GM21515 (cell line): ENCODE data around the gene MECP2.
A peak's percentile ranks its signal among the peaks of the same experiment; 100 is the strongest.
"Not testable (repeated sequence)": the region's sequence is repeated elsewhere in the genome, so short reads cannot be mapped to it uniquely, and the experiment has no call there.

Experiments used
- ATAC-seq: cut with Tn5 transposase; IDR thresholded peaks from one replicate; pipeline ENCODE4 v1.9.1; 2021; ENCODE audit not compliant: unreplicated experiment

MECP2 gene

DNA sequence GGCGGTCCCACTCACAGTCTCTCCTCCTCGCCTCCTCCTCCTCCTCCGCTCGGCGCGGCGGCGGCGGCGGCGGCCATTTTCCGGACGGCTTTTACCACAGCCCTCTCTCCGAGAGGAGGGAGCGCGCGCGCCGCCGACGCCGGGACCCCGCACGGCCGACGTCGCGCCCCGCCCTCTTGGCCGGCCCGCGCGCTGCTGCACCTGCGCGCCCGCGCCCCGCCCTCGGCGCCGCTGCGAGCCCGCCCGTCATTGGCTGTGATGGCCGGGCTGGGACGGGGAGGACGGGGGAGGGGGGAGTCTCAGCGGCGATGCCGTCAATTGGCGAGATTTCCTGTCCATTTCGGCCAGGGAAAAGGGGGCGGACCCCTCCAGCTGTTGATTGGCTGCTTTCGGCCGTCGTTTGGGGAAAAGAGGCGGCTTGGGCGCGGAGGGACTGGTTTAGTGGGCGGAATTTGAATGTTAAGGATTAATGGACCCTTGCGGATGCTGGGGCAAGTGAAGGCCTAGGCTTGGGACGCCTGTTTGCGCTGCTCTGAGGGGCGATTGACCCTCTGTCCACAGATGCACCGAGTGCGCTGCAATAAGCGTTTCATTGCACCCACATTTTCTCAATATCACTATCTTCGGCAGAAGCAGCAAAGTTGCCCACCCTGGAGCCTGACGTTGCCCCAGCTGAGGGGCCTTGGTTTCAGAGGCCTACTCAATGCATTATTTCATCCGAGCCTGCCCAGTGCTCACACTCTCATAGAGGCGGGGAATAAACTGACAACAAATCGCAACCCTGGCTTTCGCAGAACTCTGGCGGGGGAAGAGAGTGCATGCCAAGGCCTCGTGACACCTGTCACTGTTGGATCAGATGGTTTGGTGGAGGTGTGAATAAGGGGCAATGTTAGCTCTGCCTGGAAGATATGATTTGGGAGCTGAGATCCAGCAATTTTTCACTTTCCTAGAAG is at the start of gene MECP2:
Gene MECP2, minus strand, starts transcription at position 129 of the 953 bp plus-strand sequence.
- ATAC-seq: peak; percentile 90

DNA sequence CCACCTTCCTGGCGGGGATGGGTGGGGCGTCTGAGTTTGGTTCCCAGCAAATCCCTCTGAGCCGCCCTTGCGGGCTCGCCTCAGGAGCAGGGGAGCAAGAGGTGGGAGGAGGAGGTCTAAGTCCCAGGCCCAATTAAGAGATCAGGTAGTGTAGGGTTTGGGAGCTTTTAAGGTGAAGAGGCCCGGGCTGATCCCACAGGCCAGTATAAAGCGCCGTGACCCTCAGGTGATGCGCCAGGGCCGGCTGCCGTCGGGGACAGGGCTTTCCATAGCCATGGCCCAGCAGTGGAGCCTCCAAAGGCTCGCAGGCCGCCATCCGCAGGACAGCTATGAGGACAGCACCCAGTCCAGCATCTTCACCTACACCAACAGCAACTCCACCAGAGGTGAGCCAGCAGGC is 46.5 kb upstream of the MECP2 start, which contains the start of gene OPN1LW:
Gene OPN1LW, plus strand, starts transcription at position 234 of the 400 bp plus-strand sequence. Its CDS starts 41 bp downstream, at position 275.
- ATAC-seq: not testable (repeated sequence)

DNA sequence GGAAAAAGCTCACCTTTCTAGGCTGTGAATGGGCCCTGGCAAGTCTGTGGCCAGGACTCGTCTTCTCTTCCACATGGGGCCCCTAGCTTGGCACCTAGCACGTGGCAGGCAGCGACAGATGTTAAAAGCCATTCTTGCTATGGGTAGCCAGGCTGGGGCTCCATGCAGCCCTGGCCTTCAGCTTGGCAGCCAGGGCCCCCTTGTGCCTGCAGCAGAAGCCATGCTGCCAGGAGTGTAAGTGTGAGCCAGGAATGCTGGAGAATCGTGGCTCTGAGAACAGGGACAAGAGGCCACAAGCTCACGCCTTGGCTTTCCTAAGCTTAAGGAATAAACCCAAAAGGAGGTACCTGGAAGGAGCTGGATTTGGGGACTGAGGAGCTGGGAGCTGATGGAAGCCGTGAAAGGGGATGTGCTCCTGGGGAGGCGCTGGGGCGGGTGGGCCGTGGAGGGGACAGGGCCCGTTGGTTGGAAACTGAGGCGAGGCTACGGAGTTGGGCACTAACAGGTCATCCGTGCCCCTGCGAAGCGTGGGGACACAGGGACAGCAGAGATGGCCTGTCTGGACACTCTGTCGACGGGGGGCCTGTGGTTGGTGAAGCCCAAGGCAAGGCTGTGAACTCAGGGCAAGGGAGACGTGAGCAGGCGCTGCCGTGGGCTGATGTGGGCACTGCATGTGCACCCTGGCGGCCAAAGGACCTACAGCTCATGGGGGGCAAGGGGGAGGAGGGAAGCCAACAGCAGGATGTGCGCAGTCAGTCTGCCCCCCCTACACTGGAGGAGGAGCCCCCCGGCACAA is 45.6 kb upstream of the MECP2 start:
- no peak for ATAC-seq

DNA sequence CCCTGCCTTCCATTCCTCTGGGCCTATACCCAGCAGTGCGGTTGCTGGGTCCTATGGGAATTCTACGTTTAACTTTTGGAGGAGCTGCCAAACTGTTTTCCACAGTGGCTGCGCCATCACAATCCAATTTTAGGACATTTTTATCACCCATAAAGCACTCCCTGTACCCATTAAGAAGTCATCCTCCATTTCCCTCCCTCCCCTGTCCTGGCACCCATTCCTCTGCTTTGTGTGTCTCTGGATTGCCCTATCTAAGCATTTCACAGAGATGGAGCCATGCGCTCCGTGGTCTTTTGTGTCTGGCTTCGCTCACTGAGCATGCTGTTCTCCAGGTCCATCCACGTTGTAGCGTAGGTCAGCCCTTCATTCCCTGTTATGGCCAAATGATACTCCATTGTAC is 44.9 kb upstream of the MECP2 start:
- ATAC-seq: no peak

DNA sequence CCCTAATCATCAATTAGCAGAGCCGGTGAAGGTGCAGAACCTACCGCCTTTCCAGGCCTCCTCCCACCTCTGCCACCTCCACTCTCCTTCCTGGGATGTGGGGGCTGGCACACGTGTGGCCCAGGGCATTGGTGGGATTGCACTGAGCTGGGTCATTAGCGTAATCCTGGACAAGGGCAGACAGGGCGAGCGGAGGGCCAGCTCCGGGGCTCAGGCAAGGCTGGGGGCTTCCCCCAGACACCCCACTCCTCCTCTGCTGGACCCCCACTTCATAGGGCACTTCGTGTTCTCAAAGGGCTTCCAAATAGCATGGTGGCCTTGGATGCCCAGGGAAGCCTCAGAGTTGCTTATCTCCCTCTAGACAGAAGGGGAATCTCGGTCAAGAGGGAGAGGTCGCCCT is 43.2 kb upstream of the MECP2 start:
- ATAC-seq: no peak

DNA sequence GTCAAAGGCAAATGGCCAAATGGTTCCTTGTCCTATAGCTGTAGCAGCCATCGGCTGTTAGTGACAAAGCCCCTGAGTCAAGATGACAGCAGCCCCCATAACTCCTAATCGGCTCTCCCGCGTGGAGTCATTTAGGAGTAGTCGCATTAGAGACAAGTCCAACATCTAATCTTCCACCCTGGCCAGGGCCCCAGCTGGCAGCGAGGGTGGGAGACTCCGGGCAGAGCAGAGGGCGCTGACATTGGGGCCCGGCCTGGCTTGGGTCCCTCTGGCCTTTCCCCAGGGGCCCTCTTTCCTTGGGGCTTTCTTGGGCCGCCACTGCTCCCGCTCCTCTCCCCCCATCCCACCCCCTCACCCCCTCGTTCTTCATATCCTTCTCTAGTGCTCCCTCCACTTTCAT is 42.7 kb upstream of the MECP2 start:
- ATAC-seq: no peak

DNA sequence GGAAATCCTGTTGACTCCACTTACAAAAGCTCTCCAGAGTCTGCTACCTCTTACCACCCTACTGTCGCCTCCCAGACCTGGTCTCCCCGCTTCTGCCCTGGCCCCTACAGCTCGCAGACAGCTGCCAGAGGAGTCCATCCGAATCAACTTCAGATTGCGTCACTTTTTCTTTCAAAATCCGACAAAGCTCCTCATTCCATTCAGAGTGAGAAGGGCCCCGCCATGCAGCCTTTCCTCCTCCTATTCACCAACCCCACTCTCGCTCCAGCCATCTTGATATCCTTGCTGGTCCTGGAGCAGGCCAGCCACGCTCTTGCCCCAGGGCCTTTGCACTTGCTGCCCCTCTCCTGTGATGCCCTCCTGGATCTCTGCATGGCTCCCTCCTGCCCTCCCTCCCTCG is 41.3 kb upstream of the MECP2 start:
- no peak for ATAC-seq

DNA sequence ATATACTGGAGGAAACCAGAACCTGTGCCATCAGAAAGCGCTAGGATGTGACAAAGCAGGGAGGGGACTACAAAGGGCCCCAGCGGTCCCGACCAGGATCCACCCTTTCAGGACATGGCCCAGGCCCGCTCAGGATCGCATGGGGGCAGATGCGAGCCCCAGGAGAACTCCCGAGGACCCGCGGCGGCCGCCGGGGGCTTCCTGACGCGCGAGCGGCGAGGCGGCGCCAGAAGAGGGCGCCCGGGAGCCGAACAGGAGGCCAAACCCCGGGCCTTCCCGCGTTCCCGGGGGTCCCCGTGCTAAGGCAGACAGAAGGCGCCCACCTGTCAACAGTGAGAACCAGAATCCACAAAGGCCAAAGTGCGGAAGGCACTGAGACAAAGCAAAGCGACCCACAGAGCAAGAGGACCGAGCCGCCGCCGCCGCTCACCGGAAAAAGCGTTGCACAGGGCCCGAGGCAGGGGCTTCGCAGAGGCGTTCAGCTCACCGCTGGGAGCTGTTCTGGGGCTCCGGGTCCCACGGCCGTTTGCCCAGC is 39.2 kb upstream of the MECP2 start:
- no peak for ATAC-seq

DNA sequence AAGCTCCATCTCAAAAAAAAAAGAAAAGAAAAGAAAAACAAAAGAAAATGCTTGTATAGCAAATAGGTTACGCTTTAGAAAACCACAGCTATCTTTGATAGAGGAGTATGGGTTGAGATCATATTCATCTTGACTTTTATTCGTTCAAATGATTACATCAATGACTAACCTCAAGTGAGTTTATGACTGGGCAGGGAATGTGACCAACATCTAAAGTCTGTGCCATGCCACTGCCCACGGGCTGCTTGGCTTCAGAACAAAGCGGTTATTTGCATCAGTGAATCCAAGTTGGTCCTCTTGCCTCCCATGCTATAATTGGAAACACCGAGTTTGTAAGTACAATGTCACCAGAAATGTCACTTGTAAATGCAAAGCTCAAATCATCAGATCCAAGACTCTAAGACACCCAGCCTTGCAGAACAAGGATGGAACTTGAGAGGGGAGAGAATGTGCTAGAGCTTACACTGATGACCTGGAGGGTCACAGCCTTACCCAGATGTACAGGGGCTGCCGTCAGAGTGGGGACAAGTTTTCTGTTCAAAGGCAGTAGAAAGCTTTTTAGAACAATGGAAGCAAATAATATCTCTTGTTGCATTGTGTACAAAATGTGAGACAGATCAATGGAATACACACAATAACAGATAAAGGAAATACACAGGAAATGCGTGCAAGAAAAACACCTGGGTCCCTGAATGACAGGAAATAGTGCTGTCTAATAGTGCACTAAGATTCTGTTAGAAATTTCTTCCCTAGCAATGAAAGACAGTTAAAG is 38.1 kb upstream of the MECP2 start:
- ATAC-seq: no peak

DNA sequence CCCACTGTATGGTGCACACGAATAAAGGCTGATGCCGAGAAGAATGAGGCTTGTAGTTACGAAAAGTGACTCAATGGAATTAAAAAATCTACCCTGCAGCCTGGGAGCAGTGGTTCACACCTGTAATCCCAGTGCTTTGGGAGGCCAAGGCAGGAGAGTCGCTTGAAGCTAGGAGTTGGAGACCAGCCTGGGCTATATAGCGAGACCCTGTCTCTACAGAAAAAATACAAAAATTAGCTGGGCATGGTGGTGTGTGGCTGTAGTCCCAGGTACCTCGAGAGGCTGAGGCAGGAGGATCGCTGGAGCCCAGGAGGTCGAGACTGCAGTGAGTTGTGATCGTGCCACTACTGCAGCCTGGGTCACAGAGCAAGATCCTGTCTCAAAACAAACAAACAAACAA is 34.8 kb upstream of the MECP2 start:
- no peak for ATAC-seq

DNA sequence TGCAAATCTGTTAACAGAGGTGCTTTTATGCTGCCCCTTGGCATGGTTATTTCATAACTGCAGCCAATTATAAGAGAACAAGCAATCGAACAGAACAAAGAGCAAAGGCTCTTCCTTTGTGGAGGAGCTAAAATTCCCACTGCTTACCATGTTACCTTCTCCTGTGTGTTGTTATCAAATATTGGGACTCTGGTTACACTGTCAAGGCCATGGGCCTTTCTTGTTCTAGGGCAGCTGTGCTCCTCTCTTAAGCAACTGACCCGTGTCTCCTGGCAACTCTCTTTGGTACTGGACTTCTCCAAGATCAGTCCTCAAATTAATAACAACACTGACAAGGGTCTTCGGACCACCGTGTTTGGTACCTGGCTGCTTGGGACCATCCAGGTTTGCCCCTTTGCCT is 34.4 kb upstream of the MECP2 start:
- ATAC-seq: no peak

DNA sequence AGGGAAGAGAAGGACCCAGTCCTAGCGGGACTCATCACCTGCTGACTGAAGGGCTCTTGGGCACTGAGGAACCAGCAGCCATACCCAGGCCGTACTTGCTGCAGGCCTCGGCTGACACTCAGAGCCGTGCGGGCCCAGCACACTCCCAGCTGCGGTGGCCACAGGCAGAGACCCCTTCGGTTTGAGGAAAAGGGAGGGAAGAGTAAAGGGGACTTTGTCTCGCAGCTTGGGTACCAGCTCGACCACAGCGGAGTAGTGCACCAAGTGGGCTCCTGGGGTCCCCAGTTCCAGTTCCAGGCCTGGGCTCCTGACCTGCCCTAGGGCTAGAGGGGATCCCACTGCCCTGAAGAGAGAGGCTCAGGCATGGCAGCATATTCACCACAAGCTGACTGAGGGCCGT is 28.6 kb upstream of the MECP2 start:
- no peak for ATAC-seq

DNA sequence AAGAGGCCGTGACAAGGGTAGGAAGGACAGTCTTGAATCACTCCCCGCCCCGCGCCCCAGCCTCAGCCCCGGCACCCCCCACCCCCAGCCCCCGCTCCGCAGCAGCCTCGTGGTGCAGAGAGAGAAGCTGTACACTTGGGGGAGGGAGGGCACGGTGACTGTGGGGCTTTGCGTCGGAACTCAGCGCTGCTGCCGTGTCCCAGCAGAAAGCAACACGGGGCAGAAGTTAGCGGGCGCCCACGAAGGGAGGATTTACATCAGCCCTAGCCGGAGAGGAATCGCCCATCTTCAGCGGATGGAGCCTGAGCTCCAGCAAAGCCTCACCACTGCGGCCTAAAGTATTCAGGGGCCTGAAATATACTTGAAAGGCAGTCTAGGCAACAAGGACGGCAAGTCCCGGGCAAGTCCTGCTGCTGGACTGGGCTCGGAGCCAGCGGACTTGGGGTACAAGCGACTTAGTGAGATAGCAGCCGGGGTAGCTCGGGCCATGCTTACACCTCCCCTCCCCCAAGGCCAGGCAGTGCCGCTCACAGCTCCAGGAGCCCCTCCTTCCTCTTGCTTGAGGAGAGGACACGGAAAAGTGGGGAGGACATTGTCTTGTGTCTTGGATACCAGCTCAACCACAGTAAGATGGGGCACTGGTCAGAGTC is 28.0 kb upstream of the MECP2 start:
- ATAC-seq: no peak

DNA sequence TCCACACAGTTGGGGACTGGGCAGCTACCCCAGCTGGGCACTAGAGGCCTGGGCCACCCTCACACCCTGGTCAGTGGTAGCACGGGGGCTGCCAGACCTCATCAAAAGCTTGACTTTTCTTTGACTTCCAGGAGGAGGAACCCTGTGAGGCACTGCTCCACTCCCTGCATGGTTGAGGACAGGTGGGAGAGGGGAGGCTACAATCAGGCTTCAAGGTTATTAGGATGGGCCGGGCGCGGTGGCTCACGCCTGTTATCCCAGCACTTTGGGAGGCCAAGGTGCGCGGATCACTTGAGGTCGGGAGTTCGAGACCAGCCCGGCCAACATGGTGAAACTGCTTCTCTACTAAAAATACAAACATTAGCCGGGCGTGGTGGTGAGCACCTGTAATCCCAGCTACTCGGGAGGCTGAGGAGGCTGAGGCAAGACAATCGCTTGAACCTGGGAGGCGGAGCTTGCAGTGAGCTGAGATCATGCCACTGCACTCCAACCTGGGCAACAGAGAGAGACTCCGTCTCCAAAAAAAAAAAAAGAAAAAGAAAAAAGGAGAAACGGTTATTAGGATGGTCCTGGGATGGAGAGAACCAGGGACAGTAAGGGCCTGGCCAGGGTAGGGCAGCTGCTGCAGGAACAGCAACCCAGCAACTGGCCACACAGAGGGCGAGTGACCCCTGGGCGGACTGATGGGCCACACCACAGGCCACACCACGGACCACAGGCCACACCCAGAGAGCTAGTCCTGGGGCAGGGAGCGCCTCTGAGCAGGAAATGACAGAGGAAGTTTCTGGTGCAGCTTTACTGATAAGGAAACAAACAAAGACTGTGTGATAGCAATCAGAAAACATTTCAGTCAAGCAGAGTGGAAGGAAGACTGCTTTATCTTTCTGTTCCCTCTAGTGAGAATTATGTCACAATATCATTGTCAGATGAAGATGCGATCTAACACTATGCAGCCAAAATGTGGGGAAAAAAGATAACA is 26.0 kb upstream of the MECP2 start:
- no peak for ATAC-seq

DNA sequence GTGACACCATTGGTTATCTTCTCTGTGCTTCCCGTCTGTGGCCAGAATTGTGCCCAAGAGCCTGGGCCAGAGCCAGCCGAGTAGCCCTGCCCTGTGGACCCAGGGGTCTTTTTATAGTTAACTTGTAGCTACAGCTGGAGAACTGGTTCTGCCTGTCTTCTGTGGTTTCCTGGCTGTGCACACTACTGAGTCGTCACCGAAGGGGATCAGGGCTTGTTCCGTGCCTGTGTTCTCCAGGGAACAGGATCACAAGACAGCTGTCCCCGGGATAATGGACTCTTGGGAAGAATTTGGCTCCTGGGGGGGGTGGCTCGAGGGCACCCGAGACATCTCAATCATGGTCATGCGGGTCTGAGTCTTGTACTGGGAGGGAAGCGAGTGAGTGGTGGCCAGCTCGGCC is 24.4 kb upstream of the MECP2 start:
- ATAC-seq: no peak

DNA sequence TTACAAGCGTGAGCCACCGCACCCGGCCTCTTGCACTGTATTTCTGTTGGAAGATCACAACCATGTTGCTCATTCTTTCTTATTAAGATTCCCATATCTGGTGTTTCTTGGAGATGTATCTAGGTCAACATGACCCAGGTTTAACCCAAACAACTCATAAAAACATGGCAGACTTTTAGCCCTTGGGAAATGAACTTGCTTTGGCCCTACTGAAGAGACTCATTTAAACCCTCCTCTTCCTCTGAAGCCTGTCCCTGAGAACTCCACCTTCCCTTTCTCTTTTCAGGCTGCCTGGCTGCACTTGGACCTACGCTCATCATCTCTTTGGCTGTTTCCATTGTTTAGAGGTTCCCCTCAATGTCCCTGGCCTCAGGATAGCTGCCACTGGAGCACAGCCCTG is 23.7 kb upstream of the MECP2 start:
- no peak for ATAC-seq

DNA sequence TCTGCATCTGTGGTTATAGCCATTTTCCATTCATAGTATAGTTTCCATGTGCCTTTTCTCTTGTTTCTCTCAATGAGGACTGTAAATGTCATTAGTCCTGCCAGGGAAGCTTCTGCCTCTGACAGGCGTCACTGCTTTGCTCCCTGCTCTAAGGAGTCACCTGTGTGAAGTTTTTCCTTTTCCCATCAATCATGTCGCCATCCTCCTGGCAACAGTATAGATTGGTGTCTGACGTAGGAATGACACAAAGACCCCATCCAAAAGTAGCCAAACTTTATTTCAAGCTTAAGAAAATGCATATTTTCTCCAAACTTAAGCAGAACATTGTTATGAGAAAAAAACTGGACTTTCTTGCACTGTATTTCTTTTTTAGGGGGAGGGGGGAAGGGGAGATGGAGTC is 23.1 kb upstream of the MECP2 start:
- no peak for ATAC-seq

DNA sequence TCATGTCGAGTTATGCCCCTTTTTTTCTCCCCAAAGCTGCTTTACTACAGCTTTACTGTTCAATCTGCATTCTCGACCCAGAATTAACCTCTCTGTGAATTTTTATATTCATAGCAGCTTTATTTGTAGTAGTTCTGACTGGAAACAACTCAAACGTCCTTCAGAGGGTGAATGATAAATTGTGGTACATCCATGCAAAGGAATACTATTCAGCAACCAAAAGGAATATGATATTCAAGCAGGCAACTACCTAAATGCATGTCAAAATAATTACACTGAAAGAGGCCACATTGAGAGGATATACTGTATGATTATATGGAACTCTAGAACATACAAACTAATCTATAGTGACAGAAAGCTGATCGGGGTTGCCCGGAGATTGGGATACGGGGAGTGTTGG is 20.0 kb upstream of the MECP2 start:
- no peak for ATAC-seq
